Karpas-422 (cell line): Measurements from ENCODE around the gene MACROD2. TPM values are rescaled to one million over a fixed set of nuclear protein-coding genes. Genes with fewer than 3 reads are reported as not detected.
A peak's percentile ranks its signal among the peaks of the same experiment; 100 is the strongest.

Source experiments
- DNase-seq: peaks from one replicate; pipeline ENCODE4 v3.0.0-alpha.2; 2015
- H2AFZ ChIP-seq: fragments of 200-600 bp; sonication (generic); 2 replicates; pipeline ENCODE4 v1.6.1; 2014; ENCODE audit warnings: antibody characterized with exemption, low read length, mixed read lengths
- H3K27ac ChIP-seq: fragments of 200-600 bp; sonication (generic); 2 replicates; pipeline ENCODE4 v1.5.1; 2014; ENCODE audit warnings: mild to moderate bottlenecking, low read length, moderate library complexity
- H3K27me3 ChIP-seq: fragments of 200-600 bp; sonication (generic); 2 replicates; pipeline ENCODE4 v1.6.1; 2014; ENCODE audit warnings: low read length, mixed read lengths
- H3K36me3 ChIP-seq: fragments of 200-600 bp; sonication (generic); 2 replicates; pipeline ENCODE4 v1.6.1; 2014; ENCODE audit warnings: low read length, mixed read lengths; ENCODE audit not compliant: insufficient read depth
- H3K4me1 ChIP-seq: fragments of 200-600 bp; sonication (generic); 2 replicates; pipeline ENCODE4 v1.6.1; 2014; ENCODE audit warnings: mild to moderate bottlenecking, low read length, mixed read lengths
- H3K4me2 ChIP-seq: fragments of 200-600 bp; sonication (generic); 2 replicates; pipeline ENCODE4 v1.6.1; 2014; ENCODE audit warnings: low read length, low read depth, mild to moderate bottlenecking; ENCODE audit not compliant: poor library complexity, severe bottlenecking
- H3K4me3 ChIP-seq: fragments of 200-600 bp; sonication (generic); 2 replicates; pipeline ENCODE4 v1.5.1; 2014; ENCODE audit warnings: mild to moderate bottlenecking, antibody characterized with exemption, low read length, mixed read lengths
- H3K79me2 ChIP-seq: fragments of 200-600 bp; sonication (generic); 2 replicates; pipeline ENCODE4 v1.6.1; 2014; ENCODE audit warnings: mild to moderate bottlenecking, low read length, mixed read lengths
- H3K9ac ChIP-seq: fragments of 200-600 bp; sonication (generic); 2 replicates; pipeline ENCODE4 v1.6.0; 2014; ENCODE audit warnings: low read length
- H3K9me2 ChIP-seq: fragments of 200-600 bp; sonication (generic), shearing (Covaris generic); replicated peaks from 2 replicates; pipeline ENCODE4 v1.6.0; 2014; ENCODE audit warnings: mild to moderate bottlenecking, low read length, moderate library complexity; ENCODE audit not compliant: insufficient read depth
- H3K9me3 ChIP-seq: fragments of 300-700, 200-600 bp; sonication (generic); 2 replicates; pipeline ENCODE4 v1.6.1; 2014; ENCODE audit warnings: low read length, mixed read lengths
- H4K20me1 ChIP-seq: fragments of 200-600 bp; sonication (generic); 2 replicates; pipeline ENCODE4 v1.6.1; 2014; ENCODE audit warnings: mild to moderate bottlenecking, antibody characterized with exemption, low read length, low read depth; ENCODE audit not compliant: insufficient read depth
- total RNA-seq: library from RNA; depleted of rRNA; stranded (reverse); fragments of >200 nt; shearing (Covaris generic); gene quantifications from 2 replicates; pipeline ENCODE4 v1.2.3, GENCODE V29; 2014; ENCODE audit warnings: low replicate concordance

Gene MACROD2
- total RNA-seq, 1 experiment from 2014 or later, result 0.15 TPM

GRCh38 chr20:15658295-15658694 is 1663.0 kb downstream of the MACROD2 start:
- DNase-seq, result peak; percentile 2
- no peaks in the 10 kb centered on the region for H3K4me1 ChIP-seq
- no peak overlapping the region for H3K27ac ChIP-seq
- H3K9me3 ChIP-seq, result no peaks in the 10 kb centered on the region
- H3K9me2 ChIP-seq, result no peaks in the 10 kb centered on the region
- H2AFZ ChIP-seq, result no peak overlapping the region
- H3K27me3 ChIP-seq, result no peaks in the 10 kb centered on the region
- no peaks in the 10 kb centered on the region for H3K36me3 ChIP-seq
- no peak overlapping the region for H3K4me2 ChIP-seq
- H3K79me2 ChIP-seq, result no peaks in the 10 kb centered on the region
- H3K4me3 ChIP-seq, result no peak overlapping the region
- no peaks in the 10 kb centered on the region for H4K20me1 ChIP-seq
- no peak overlapping the region for H3K9ac ChIP-seq

GRCh38 chr20:15673206-15673605 is 1677.9 kb downstream of the MACROD2 start:
- Histone ChIP-seq H4K20me1 (no peaks in the 10 kb centered on the region), H3K4me1 (no peaks in the 10 kb centered on the region), H3K27ac (no peak overlapping the region), H3K4me2 (no peak overlapping the region), H3K4me3 (no peak overlapping the region), H3K9ac (no peak overlapping the region), H3K9me2 (no peaks in the 10 kb centered on the region), H3K79me2 (no peaks in the 10 kb centered on the region), H3K9me3 (no peaks in the 10 kb centered on the region), H3K27me3 (no peaks in the 10 kb centered on the region), H3K36me3 (no peaks in the 10 kb centered on the region), H2AFZ (no peak overlapping the region)
- DNase-seq, result no peak

- H3K4me2 ChIP-seq, result no peak overlapping the region
- no peak overlapping the region for H3K9ac ChIP-seq
- H3K9me3 ChIP-seq, result no peaks in the 10 kb centered on the region
- no peak overlapping the region for H3K4me3 ChIP-seq
- no peaks in the 10 kb centered on the region for H3K9me2 ChIP-seq
- H3K36me3 ChIP-seq, result no peaks in the 10 kb centered on the region
- H3K27me3 ChIP-seq, result no peaks in the 10 kb centered on the region
- no peaks in the 10 kb centered on the region for H4K20me1 ChIP-seq
- no peaks in the 10 kb centered on the region for H3K79me2 ChIP-seq
- H2AFZ ChIP-seq, result no peak overlapping the region
- DNase-seq, result no peak
- H3K4me1 ChIP-seq, result no peaks in the 10 kb centered on the region
- H3K27ac ChIP-seq, result no peak overlapping the region
Observed at GRCh38 chr20:15674253-15675060, 1679.1 kb downstream of the MACROD2 start.

GRCh38 chr20:15675061-15675514 is 1679.8 kb downstream of the MACROD2 start:
- Histone ChIP-seq H2AFZ (no peak overlapping the region), H3K9me2 (no peaks in the 10 kb centered on the region), H3K4me3 (no peak overlapping the region), H3K9ac (no peak overlapping the region), H3K9me3 (no peaks in the 10 kb centered on the region), H3K79me2 (no peaks in the 10 kb centered on the region), H3K27ac (no peak overlapping the region), H3K36me3 (no peaks in the 10 kb centered on the region), H3K4me2 (no peak overlapping the region), H4K20me1 (no peaks in the 10 kb centered on the region), H3K27me3 (no peaks in the 10 kb centered on the region), H3K4me1 (no peaks in the 10 kb centered on the region)
- no peak for DNase-seq

- H3K4me3 ChIP-seq, result no peak overlapping the region
- no peak overlapping the region for H3K9ac ChIP-seq
- H3K36me3 ChIP-seq, result no peaks in the 10 kb centered on the region
- H3K9me2 ChIP-seq, result no peaks in the 10 kb centered on the region
- H3K4me1 ChIP-seq, result no peaks in the 10 kb centered on the region
- no peak overlapping the region for H2AFZ ChIP-seq
- no peaks in the 10 kb centered on the region for H3K27me3 ChIP-seq
- no peaks in the 10 kb centered on the region for H4K20me1 ChIP-seq
- H3K79me2 ChIP-seq, result no peaks in the 10 kb centered on the region
- H3K9me3 ChIP-seq, result no peaks in the 10 kb centered on the region
- H3K4me2 ChIP-seq, result no peak overlapping the region
- no peak for DNase-seq
- no peak overlapping the region for H3K27ac ChIP-seq
Observed at GRCh38 chr20:15675813-15676484, 1680.6 kb downstream of the MACROD2 start.

- no peaks in the 10 kb centered on the region for H3K27me3 ChIP-seq
- no peak overlapping the region for H3K27ac ChIP-seq
- H3K36me3 ChIP-seq, result no peaks in the 10 kb centered on the region
- H3K9me2 ChIP-seq, result no peaks in the 10 kb centered on the region
- H4K20me1 ChIP-seq, result no peaks in the 10 kb centered on the region
- H3K9ac ChIP-seq, result no peak overlapping the region
- no peak overlapping the region for H2AFZ ChIP-seq
- no peaks in the 10 kb centered on the region for H3K4me1 ChIP-seq
- no peak for DNase-seq
- H3K4me3 ChIP-seq, result no peak overlapping the region
- no peaks in the 10 kb centered on the region for H3K9me3 ChIP-seq
- no peaks in the 10 kb centered on the region for H3K79me2 ChIP-seq
- H3K4me2 ChIP-seq, result no peak overlapping the region
Observed at GRCh38 chr20:15676815-15677214, 1681.5 kb downstream of the MACROD2 start.

GRCh38 chr20:15682690-15683089 is 1687.4 kb downstream of the MACROD2 start:
- Histone ChIP-seq H3K9ac (no peak overlapping the region), H2AFZ (no peak overlapping the region), H3K36me3 (no peaks in the 10 kb centered on the region), H3K4me3 (no peak overlapping the region), H3K27me3 (no peaks in the 10 kb centered on the region), H3K4me1 (no peaks in the 10 kb centered on the region), H3K9me2 (no peaks in the 10 kb centered on the region), H3K4me2 (no peak overlapping the region), H3K27ac (no peak overlapping the region), H4K20me1 (no peaks in the 10 kb centered on the region), H3K9me3 (no peaks in the 10 kb centered on the region), H3K79me2 (no peaks in the 10 kb centered on the region)
- no peak for DNase-seq

- Histone ChIP-seq H3K27ac (no peak overlapping the region), H3K27me3 (no peaks in the 10 kb centered on the region), H3K4me1 (no peaks in the 10 kb centered on the region), H3K4me3 (no peak overlapping the region), H3K36me3 (no peaks in the 10 kb centered on the region), H3K9ac (no peak overlapping the region), H3K9me3 (no peaks in the 10 kb centered on the region), H4K20me1 (no peaks in the 10 kb centered on the region), H3K79me2 (no peaks in the 10 kb centered on the region), H3K4me2 (no peak overlapping the region), H2AFZ (no peak overlapping the region), H3K9me2 (no peaks in the 10 kb centered on the region)
- DNase-seq, result no peak
Observed at GRCh38 chr20:15692570-15692969, 1697.3 kb downstream of the MACROD2 start.
